ENCODE results near the gene HDHD5. TPM values are rescaled to one million over a fixed set of nuclear protein-coding genes. Genes with fewer than 3 reads are reported as not detected.

Gene HDHD5
- total RNA-seq, 2 donors from 2014 or later: 39.4 to 53.0 TPM

- no peaks in the 10 kb centered on the region for H3K9me3 ChIP-seq (ENCODE audit: control insufficient read depth, low read length)
- no peak overlapping the region for H3K4me3 ChIP-seq (ENCODE audit: low read length)
- Mint-ChIP-seq H3K4me1 (no peaks in the 10 kb centered on the region), H3K36me3 (ENCODE audit: low read depth) (peaks cover 29% of the 10 kb centered on the region), H3K27ac (no peak overlapping the region), H3K4me3 (no peak overlapping the region), H3K9me3 (no peaks in the 10 kb centered on the region), H3K27me3 (ENCODE audit: insufficient read depth) (no peaks in the 10 kb centered on the region)
- TF ChIP-seq, protein P1, sequence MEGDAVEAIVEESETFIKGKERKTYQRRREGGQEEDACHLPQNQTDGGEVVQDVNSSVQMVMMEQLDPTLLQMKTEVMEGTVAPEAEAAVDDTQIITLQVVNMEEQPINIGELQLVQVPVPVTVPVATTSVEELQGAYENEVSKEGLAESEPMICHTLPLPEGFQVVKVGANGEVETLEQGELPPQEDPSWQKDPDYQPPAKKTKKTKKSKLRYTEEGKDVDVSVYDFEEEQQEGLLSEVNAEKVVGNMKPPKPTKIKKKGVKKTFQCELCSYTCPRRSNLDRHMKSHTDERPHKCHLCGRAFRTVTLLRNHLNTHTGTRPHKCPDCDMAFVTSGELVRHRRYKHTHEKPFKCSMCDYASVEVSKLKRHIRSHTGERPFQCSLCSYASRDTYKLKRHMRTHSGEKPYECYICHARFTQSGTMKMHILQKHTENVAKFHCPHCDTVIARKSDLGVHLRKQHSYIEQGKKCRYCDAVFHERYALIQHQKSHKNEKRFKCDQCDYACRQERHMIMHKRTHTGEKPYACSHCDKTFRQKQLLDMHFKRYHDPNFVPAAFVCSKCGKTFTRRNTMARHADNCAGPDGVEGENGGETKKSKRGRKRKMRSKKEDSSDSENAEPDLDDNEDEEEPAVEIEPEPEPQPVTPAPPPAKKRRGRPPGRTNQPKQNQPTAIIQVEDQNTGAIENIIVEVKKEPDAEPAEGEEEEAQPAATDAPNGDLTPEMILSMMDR (conservative IDR thresholded peaks at IDR 0.05): no peak
- WGBS, 2 experiments (ENCODE audit: insufficient coverage in 1 of 2, insufficient read length in 1 of 2): 95 to 98% methylated on average over 58 to 66 of the region's 66 CpGs
- peaks cover 53% of the 10 kb centered on the region for H3K36me3 ChIP-seq (ENCODE audit: control insufficient read depth, insufficient read depth, low read length)
- no peaks in the 10 kb centered on the region for H3K4me1 ChIP-seq (ENCODE audit: control insufficient read depth, insufficient read depth, low read length)
- no peak overlapping the region for H3K9ac ChIP-seq (ENCODE audit: extremely low read depth, low read length, poor library complexity, severe bottlenecking)
- no peak for DNase-seq
- H3K27ac ChIP-seq (ENCODE audit: low read depth, low read length): no peak overlapping the region
- no peaks in the 10 kb centered on the region for H3K27me3 ChIP-seq (ENCODE audit: control insufficient read depth, insufficient read depth, low read length, poor library complexity, severe bottlenecking)
These were observed 50.6 kb downstream of the HDHD5 start for GRCh38 chr22:17108256-17109112.

GRCh38 chr22:17107547-17107810 is 51.6 kb downstream of the HDHD5 start:
- no peaks in the 10 kb centered on the region for H3K9me3 ChIP-seq (ENCODE audit: control insufficient read depth, low read length)
- Mint-ChIP-seq H3K4me1 (no peaks in the 10 kb centered on the region), H3K27ac (no peak overlapping the region), H3K4me3 (no peak overlapping the region), H3K27me3 (ENCODE audit: insufficient read depth) (no peaks in the 10 kb centered on the region), H3K9me3 (no peaks in the 10 kb centered on the region), H3K36me3 (ENCODE audit: low read depth) (peaks cover 34% of the 10 kb centered on the region)
- no peak overlapping the region for H3K27ac ChIP-seq (ENCODE audit: low read depth, low read length)
- no peak overlapping the region for H3K4me3 ChIP-seq (ENCODE audit: low read length)
- H3K36me3 ChIP-seq (ENCODE audit: control insufficient read depth, insufficient read depth, low read length): peaks cover 63% of the 10 kb centered on the region
- H3K4me1 ChIP-seq (ENCODE audit: control insufficient read depth, insufficient read depth, low read length): no peaks in the 10 kb centered on the region
- DNase-seq: no peak
- H3K27me3 ChIP-seq (ENCODE audit: control insufficient read depth, insufficient read depth, low read length, poor library complexity, severe bottlenecking): no peaks in the 10 kb centered on the region
- 92 to 95% methylated on average over 6 of the region's 6 CpGs for WGBS, 2 experiments (ENCODE audit: insufficient coverage in 1 of 2, insufficient read length in 1 of 2)
- no peak overlapping the region for H3K9ac ChIP-seq (ENCODE audit: extremely low read depth, low read length, poor library complexity, severe bottlenecking)
- TF ChIP-seq, protein P1 (conservative IDR thresholded peaks at IDR 0.05): no peak

DNA sequence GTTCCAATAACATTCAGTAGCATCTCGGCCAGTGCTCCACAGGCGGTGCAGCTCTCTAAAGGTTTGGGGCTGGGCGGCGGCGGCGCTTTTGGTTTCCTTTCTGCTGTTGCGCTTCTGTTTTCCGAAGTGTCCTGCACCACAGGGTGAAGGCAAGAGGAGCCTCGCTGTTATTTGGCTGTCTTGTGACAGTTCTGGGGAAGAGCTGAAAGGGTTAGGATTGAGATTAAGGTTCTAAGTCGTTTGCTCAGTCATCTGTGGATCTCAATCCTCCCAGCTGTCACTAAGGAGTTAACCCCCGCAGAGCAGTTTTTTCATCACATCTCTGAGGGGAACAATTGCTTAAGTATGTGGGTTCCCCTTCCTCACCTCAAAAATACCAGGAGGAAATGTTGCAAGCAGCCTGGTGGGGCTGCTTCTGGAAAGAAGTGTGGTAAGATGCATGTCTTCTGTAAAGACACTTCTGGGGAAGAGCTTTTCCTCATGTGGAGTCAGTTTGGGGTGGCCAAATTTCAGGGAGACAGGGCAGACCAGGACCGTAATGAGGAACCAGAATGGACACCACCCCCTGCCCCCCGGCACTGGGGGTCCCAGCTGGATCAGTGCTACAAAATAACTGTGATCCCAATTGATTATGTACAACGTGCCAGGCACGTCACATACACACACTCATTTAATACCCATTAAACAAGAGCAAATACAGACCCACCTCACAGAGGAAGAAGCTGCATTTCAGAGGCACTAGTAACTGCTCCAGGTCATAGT is 52.1 kb downstream of the HDHD5 start:
- no peaks in the 10 kb centered on the region for H3K27me3 Mint-ChIP-seq (ENCODE audit: insufficient read depth)
- TF ChIP-seq, protein P1 (conservative IDR thresholded peaks at IDR 0.05): no peak
- H3K4me3 Mint-ChIP-seq: no peak overlapping the region
- peaks cover 68% of the 10 kb centered on the region for H3K36me3 ChIP-seq (ENCODE audit: control insufficient read depth, insufficient read depth, low read length)
- peaks cover 39% of the 10 kb centered on the region for H3K36me3 Mint-ChIP-seq (ENCODE audit: low read depth)
- no peaks in the 10 kb centered on the region for H3K4me1 ChIP-seq (ENCODE audit: control insufficient read depth, insufficient read depth, low read length)
- WGBS, 2 experiments (ENCODE audit: insufficient coverage in 1 of 2, insufficient read length in 1 of 2): 90 to 91% methylated on average over 5 to 15 of the region's 15 CpGs
- H3K9me3 ChIP-seq (ENCODE audit: control insufficient read depth, low read length): no peaks in the 10 kb centered on the region
- H3K4me3 ChIP-seq (ENCODE audit: low read length): no peak overlapping the region
- H3K27ac ChIP-seq (ENCODE audit: low read depth, low read length): no peak overlapping the region
- H3K4me1 Mint-ChIP-seq: no peaks in the 10 kb centered on the region
- no peak overlapping the region for H3K9ac ChIP-seq (ENCODE audit: extremely low read depth, low read length, poor library complexity, severe bottlenecking)
- H3K27ac Mint-ChIP-seq: no peak overlapping the region
- H3K27me3 ChIP-seq (ENCODE audit: control insufficient read depth, insufficient read depth, low read length, poor library complexity, severe bottlenecking): no peaks in the 10 kb centered on the region
- DNase-seq: no peak
- no peaks in the 10 kb centered on the region for H3K9me3 Mint-ChIP-seq

Measured in endodermal cell (in vitro differentiated cells).